MM.1S (cell line): Measurements from ENCODE around the gene LAGE3.
A peak's percentile ranks its signal among the peaks of the same experiment; 100 is the strongest.

Source experiments
- DNase-seq: peaks from one replicate; pipeline ENCODE4 v3.0.0-alpha.2; 2015
- H2AFZ ChIP-seq: fragments of 300-600 bp; sonication (generic); 2 replicates; pipeline ENCODE4 v1.6.0; 2016; ENCODE audit warnings: antibody characterized with exemption, low read length
- H3F3A ChIP-seq: fragments of 300-600 bp; sonication (generic); 2 replicates; pipeline ENCODE4 v1.6.1; 2016; ENCODE audit warnings: mild to moderate bottlenecking, antibody characterized with exemption, low read length, moderate library complexity, mixed read lengths; ENCODE audit not compliant: insufficient read depth
- H3K27ac ChIP-seq: fragments of 300-600 bp; sonication (generic); 2 replicates; pipeline ENCODE4 v1.5.1; 2016; ENCODE audit warnings: mild to moderate bottlenecking, low read length
- H3K27me3 ChIP-seq: fragments of 300-600 bp; sonication (generic); replicated peaks from 2 replicates; pipeline ENCODE4 v1.6.0; 2016; ENCODE audit warnings: low read length; ENCODE audit not compliant: insufficient read depth
- H3K36me3 ChIP-seq: fragments of 300-600 bp; sonication (generic); replicated peaks from 2 replicates; pipeline ENCODE4 v1.6.1; 2016; ENCODE audit warnings: mild to moderate bottlenecking, low read length, mixed read lengths; ENCODE audit not compliant: insufficient read depth
- H3K4me1 ChIP-seq: fragments of 300-600 bp; sonication (generic); 2 replicates; pipeline ENCODE4 v1.6.1; 2016; ENCODE audit warnings: low read length, mixed read lengths
- H3K4me2 ChIP-seq: fragments of 300-600 bp; sonication (generic); 2 replicates; pipeline ENCODE4 v1.6.0; 2016; ENCODE audit warnings: low read depth, low read length
- H3K4me3 ChIP-seq: fragments of 300-600 bp; sonication (generic); 2 replicates; pipeline ENCODE4 v1.5.1; 2016; ENCODE audit warnings: low read length, mixed read lengths
- H3K79me2 ChIP-seq: fragments of 300-600 bp; sonication (generic); 2 replicates; pipeline ENCODE4 v1.6.1; 2016; ENCODE audit warnings: mixed run types, low read length, mixed read lengths
- H3K9ac ChIP-seq: fragments of 300-600 bp; sonication (generic); 2 replicates; pipeline ENCODE4 v1.6.1; 2016; ENCODE audit warnings: low read length, mixed read lengths
- H3K9me2 ChIP-seq: fragments of 300-600 bp; sonication (generic); replicated peaks from 2 replicates; pipeline ENCODE4 v1.6.1; 2016; ENCODE audit warnings: mild to moderate bottlenecking, low read length, mixed read lengths; ENCODE audit not compliant: insufficient read depth
- H3K9me3 ChIP-seq: fragments of 300-600 bp; sonication (generic); replicated peaks from 2 replicates; pipeline ENCODE4 v1.6.1; 2016; ENCODE audit warnings: mild to moderate bottlenecking, low read length, mixed read lengths; ENCODE audit not compliant: insufficient read depth
- H4K20me1 ChIP-seq: fragments of 300-600 bp; sonication (generic); 2 replicates; pipeline ENCODE4 v1.6.1; 2016; ENCODE audit warnings: mild to moderate bottlenecking, low read length, moderate library complexity, mixed read lengths; ENCODE audit not compliant: insufficient read depth
- CTCF ChIP-seq: fragments of 300-600 bp; sonication (generic); IDR thresholded peaks from 2 replicates; pipeline ENCODE4 v1.5.1; 2016; ENCODE audit warnings: antibody characterized with exemption, low read length, mixed read lengths
- EZH2 ChIP-seq: fragments of 300-600 bp; sonication (generic); optimal IDR thresholded peaks from 2 replicates; pipeline ENCODE3; 2017; ENCODE audit warnings: low read depth, mild to moderate bottlenecking, antibody characterized with exemption, low read length, mixed read lengths
- EZH2phosphoT487 ChIP-seq: fragments of 300-600 bp; sonication (generic); IDR thresholded peaks from 2 replicates; pipeline ENCODE4 v1.6.1; 2018; ENCODE audit warnings: antibody characterized with exemption, low read length

Gene LAGE3

GRCh38 chrX:154448484-154448883, 30.6 kb downstream of the LAGE3 start:
- H2AFZ ChIP-seq: no peak overlapping the region
- no peaks in the 10 kb centered on the region for H3K36me3 ChIP-seq

GRCh38 chrX:154446430-154446829, 32.7 kb downstream of the LAGE3 start:
- H3K9ac ChIP-seq: no peak overlapping the region
- no peaks in the 10 kb centered on the region for H4K20me1 ChIP-seq
- no peak overlapping the region for H2AFZ ChIP-seq
- peaks cover 20% of the 10 kb centered on the region for H3K79me2 ChIP-seq
- H3K27ac ChIP-seq: no peak overlapping the region
- no peaks in the 10 kb centered on the region for H3K9me2 ChIP-seq
- no peaks in the 10 kb centered on the region for H3K9me3 ChIP-seq
- TF ChIP-seq CTCF (no peak), EZH2 (no peak), EZH2phosphoT487 (no peak)
- no peak overlapping the region for H3K4me2 ChIP-seq
- no peaks in the 10 kb centered on the region for H3K36me3 ChIP-seq
- H3F3A ChIP-seq: peaks cover 8% of the 10 kb centered on the region
- no peaks in the 10 kb centered on the region for H3K27me3 ChIP-seq
- no peak overlapping the region for H3K4me3 ChIP-seq
- H3K4me1 ChIP-seq: no peaks in the 10 kb centered on the region
- no peak for DNase-seq

More at GRCh38 chrX:154448484-154448883, 30.6 kb downstream of the LAGE3 start:
- DNase-seq: no peak
- Histone ChIP-seq H3K79me2 (peaks cover 20% of the 10 kb centered on the region), H3K9ac (no peak overlapping the region), H4K20me1 (no peaks in the 10 kb centered on the region), H3K4me2 (no peak overlapping the region), H3K9me2 (no peaks in the 10 kb centered on the region), H3K4me3 (no peak overlapping the region), H3K4me1 (no peaks in the 10 kb centered on the region), H3K27ac (no peak overlapping the region), H3F3A (peaks cover 2% of the 10 kb centered on the region), H3K27me3 (no peaks in the 10 kb centered on the region), H3K9me3 (no peaks in the 10 kb centered on the region)
- TF ChIP-seq EZH2phosphoT487: no peak

- H3K9me3 ChIP-seq: no peaks in the 10 kb centered on the region
- no peaks in the 10 kb centered on the region for H3K9me2 ChIP-seq
- no peak overlapping the region for H3K27ac ChIP-seq
- no peak overlapping the region for H3K4me3 ChIP-seq
- H3K4me2 ChIP-seq: no peak overlapping the region
- no peaks in the 10 kb centered on the region for H3K27me3 ChIP-seq
- no peak overlapping the region for H3K9ac ChIP-seq
- no peaks in the 10 kb centered on the region for H4K20me1 ChIP-seq
- no peak for DNase-seq
- peaks cover 20% of the 10 kb centered on the region for H3K79me2 ChIP-seq
- peaks cover 8% of the 10 kb centered on the region for H3F3A ChIP-seq
- no peak overlapping the region for H2AFZ ChIP-seq
- H3K4me1 ChIP-seq: no peaks in the 10 kb centered on the region
- H3K36me3 ChIP-seq: no peaks in the 10 kb centered on the region
- no peak for TF ChIP-seq CTCF
- TF ChIP-seq EZH2: no peak
- no peak for TF ChIP-seq EZH2phosphoT487
Measured at GRCh38 chrX:154445776-154446175, 33.3 kb downstream of the LAGE3 start.

DNA sequence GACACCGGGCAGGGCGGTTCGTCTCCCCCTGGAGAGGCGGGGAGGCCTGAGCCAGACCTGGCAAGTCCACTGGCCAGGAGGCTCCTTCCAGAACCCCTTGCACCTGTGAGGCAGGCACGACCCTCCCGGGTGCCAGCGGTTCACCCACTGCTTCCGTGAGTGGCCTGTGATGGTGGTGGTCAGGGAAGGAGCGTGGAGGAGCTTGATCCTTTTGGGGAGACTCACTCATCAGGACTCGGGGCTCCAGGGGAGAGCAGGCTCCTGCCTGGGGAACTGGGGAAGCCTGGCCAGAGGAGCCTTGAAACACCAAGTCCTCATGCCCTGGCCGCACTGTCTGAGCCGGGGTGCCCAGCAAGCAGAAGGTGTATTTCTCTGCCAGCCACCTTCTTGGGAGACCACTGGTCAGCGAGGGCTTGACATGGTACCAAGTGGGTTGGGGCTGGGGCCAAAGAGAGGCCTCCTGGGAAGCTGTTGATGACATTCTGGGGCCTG, 34.3 kb downstream of the LAGE3 start:
- DNase-seq: no peak
- H3K27ac ChIP-seq: no peak overlapping the region
- no peaks in the 10 kb centered on the region for H3K27me3 ChIP-seq
- H3K9me3 ChIP-seq: no peaks in the 10 kb centered on the region
- H3K4me2 ChIP-seq: peak overlapping the region; percentile 83
- peaks cover 27% of the 10 kb centered on the region for H3K79me2 ChIP-seq
- no peaks in the 10 kb centered on the region for H3K4me1 ChIP-seq
- H2AFZ ChIP-seq: no peak overlapping the region
- peak overlapping the region; percentile 84 for H3K9ac ChIP-seq
- peaks cover 8% of the 10 kb centered on the region for H3F3A ChIP-seq
- H4K20me1 ChIP-seq: no peaks in the 10 kb centered on the region
- H3K9me2 ChIP-seq: no peaks in the 10 kb centered on the region
- H3K36me3 ChIP-seq: no peaks in the 10 kb centered on the region
- H3K4me3 ChIP-seq: peak overlapping the region; percentile 77
- no peak for TF ChIP-seq EZH2
- no peak for TF ChIP-seq CTCF
- TF ChIP-seq EZH2phosphoT487: no peak
